ENCODE measurements around the gene CNKSR2.
"Not testable (repeated sequence)": the region's sequence is repeated elsewhere in the genome, so short reads cannot be mapped to it uniquely, and the experiment has no call there.

CNKSR2 gene

DNA sequence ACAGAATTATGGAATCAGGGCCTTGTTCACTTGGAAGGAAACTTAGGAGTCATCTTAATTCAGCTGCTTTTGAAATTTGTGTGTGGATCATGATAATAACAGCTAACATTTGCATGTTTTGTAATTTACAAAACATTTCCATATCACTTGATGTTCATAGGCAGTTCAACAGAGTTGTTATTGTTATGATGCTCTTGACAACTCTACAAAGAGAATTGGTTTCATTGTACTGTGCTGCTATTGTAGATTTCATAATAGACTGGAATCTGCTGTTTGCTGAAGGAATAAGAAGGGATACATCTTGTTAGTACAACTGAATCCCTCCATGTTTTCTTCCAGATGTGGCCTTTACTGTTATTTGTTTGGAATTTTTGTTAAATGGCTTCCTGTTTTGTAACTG is 83.5 kb downstream of the CNKSR2 start:
- DNase-seq = no peak

- no peak for DNase-seq
Observed at GRCh38 chrX:21469071-21469470, 94.9 kb downstream of the CNKSR2 start.

- no peak for DNase-seq
Observed at GRCh38 chrX:21476909-21477308, 102.7 kb downstream of the CNKSR2 start.

- peak; percentile 41 for DNase-seq
Observed at GRCh38 chrX:21479695-21480270, 105.6 kb downstream of the CNKSR2 start.

- no peak for DNase-seq
Observed at GRCh38 chrX:21481761-21482160, 107.5 kb downstream of the CNKSR2 start.

DNA sequence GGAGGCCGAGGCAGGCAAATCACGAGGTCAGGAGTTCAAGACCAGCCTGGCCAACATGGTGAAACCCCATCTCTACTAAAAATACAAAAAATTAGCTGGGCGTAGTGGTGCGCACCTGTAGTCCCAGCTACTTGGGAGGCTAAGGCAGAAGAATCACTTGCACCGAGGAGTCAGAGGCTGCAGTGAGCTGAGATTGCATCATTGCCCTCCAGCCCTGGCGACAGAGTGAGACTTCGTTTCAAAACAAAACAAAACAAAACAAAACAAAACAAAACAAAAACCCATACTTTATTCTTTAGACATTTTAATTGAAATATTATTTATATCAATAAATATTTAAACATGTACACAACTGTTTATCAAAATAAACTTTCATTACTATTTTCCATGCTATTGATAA is 109.8 kb downstream of the CNKSR2 start:
- not testable (repeated sequence) for DNase-seq

- DNase-seq = peak; percentile 74
Observed at GRCh38 chrX:21487832-21488231, 113.6 kb downstream of the CNKSR2 start.

GRCh38 chrX:21490341-21490740 is 116.1 kb downstream of the CNKSR2 start:
- DNase-seq = no peak

DNA sequence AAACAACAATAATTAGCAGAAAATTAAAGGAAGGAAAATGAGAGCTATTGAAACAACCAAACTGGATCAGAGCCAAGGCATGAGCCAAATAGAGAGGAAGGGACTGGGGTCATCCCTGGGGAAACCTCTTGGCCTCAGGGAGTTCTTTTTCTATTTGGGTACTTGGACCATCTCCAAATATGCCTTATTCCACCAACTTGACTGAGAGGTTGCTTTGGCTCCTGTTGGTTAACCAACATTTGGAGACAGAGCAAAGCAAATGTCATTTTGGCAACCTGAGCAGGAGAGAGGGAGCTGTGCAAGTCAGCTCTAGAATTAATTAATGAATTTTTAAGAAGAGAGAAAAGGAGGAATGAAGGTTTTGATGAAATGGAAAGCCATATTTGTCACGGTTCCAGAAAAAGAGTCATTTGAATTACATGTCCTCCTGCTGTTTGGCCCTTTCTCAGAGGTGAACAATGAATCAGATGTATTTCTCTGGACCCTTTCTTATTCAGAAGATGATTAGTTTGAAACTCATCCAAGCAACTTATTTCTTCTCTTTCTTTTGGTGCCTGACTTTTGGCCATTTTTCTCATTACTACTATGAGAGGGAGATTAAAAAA is 119.1 kb downstream of the CNKSR2 start:
- no peak for DNase-seq

DNA sequence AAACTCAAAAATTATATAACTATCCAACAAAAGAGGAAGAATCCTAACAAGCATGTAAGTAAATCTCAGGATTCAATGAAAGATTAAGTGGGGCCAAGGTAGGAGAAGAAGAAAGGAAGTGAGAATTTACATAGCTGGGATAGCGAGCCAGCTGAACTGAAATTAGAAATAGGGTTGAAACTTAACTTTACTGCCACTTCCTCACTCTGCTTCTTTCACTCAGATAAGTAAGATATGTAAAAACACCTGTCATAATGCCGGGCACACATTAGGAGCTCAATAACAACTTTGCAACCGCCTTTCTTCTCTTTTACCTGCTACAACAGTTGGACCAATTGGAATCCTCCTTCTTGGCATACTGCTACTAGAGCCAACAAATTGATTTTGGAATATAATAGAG is 129.4 kb downstream of the CNKSR2 start:
- no peak for DNase-seq

GRCh38 chrX:21509912-21510311 is 135.7 kb downstream of the CNKSR2 start:
- DNase-seq = peak; percentile 19

DNA sequence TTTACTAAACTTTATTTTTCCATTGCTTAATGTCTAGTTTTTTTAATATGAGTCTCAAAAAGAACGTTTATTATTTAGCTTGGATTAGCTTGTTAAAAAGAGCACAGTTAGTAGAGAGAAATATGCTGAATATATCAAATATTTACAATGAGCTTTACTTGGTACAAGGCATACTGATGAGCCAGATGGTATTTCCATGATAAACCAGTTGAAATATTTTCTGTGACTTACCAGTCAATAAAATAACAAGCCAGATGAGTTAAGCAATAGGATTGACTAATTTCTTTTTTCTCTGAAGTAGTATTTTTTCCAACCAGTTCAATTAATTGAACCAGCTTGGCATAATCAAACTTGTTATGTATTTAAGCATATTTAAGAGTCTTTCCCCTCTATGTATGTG is 149.8 kb downstream of the CNKSR2 start:
- no peak for DNase-seq

- no peak for DNase-seq
Observed at GRCh38 chrX:21528076-21528475, 153.9 kb downstream of the CNKSR2 start.

GRCh38 chrX:21529771-21530170 is 155.6 kb downstream of the CNKSR2 start:
- no peak for DNase-seq

DNA sequence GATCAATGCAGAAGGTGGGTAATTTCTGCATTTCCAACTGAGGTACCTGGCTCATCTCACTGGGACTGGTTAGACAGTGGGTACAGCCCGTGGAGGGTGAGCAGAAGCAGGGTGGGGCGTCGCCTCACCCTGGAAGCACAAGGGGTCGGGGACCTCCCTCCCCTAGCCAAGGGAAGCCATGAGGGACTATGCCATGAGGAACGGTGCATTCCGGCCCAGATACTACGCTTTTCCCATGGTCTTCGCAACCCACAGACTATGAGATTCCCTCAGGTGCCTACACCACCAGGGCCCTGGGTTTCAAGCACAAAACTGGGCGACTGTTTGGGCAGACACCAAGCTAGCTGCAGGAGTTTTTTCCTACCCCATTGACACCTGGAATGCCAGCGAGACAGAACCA is 170.4 kb downstream of the CNKSR2 start:
- not testable (repeated sequence) for DNase-seq

GRCh38 chrX:21559417-21559816 is 185.2 kb downstream of the CNKSR2 start:
- no peak for DNase-seq

GRCh38 chrX:21565025-21565424 is 190.8 kb downstream of the CNKSR2 start:
- DNase-seq = no peak

- no peak for DNase-seq
Observed at GRCh38 chrX:21574793-21575192, 200.6 kb downstream of the CNKSR2 start.

- no peak for DNase-seq
Observed at GRCh38 chrX:21581479-21581878, 207.3 kb downstream of the CNKSR2 start.

DNA sequence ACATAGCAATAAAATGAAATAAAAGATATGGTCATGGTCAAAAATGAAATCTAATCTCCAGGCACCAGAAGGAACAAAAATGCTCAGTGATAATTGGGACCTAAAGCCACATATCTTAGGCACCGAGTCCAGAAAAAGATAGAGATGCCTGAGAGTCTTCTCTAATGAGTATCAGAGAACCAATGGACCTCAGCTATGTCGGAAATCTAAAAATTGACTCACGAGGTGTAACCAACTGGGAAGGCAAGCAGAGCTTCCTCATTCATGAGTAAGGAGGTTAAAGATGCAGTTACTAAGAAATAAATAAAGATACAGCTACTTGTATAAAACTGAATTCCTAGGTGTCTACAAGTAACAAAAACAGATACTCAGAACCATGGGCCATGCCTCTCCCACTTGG is 211.8 kb downstream of the CNKSR2 start:
- DNase-seq = no peak

DNA sequence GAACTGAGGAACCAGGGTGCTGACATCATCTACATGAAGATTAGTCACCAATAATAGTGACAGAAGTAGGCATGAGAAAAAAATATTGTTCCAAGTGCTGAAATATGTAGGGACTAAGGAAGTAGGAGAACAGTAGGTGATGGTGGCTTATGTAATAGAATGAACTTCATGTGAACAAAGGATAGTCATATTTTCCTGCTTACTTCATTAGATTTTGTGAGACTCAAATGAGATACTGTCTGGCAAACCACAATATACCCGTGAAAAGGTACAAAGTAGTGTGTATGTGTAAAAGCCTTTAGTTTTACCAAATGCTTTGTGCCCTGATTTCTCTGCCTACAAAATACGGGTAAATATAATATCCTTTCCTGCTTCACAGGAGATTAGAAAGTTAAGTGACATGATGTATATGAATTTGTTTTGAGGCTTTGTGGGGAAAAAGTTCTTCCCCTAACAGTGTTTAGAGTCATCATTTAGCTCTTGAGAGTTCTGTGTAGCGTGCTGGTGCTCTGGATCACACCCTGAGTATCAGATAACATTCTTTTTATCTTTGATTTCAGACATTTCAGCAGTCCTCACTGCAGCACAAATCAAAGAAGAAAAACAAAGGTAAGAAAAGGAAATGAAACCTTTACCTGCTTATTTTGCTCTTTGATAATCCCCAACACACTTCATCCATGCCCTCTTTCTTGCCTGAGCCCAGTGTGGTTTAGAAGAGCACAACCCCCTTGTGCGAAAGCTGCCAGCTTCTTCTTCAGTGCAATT is 216.0 kb downstream of the CNKSR2 start:
- no peak for DNase-seq

DNA sequence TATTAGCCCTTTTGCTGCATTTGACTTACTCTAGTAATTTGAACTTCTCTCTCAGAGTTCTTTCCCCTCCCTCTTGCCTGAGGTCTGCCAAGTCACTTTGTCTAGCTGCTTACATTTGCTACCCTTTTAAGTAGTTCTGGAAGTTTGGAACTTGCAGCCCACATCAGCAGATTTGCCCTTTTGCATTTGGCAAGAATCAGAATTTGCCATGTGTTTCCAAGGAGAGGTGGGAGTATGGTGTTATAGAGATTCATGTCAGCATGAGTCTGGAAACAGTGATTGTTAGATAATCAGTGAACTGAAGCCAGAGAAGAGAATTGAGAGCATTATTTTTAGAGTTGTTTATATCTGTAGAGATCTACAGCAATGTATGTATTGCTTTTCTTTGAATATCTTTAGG is 231.8 kb downstream of the CNKSR2 start:
- no peak for DNase-seq

DNA sequence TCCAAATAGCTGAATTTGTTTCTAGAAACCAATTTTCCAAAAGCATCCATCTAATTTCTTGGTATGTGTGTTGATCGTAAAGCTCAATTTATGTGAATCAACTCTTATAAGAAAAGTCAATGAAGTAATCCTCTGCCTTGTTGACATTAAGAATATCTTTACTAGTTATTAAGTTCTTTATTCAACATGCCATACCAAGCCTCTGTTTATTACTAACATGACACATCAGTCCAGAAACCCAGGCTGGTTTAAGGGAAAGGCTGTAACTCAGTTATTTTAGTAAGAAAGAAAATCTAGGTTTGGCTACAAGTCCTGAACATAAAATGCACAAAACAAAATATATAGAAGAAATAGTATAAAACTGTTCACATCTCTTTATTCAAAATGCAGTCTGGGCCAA is 235.9 kb downstream of the CNKSR2 start:
- no peak for DNase-seq

GRCh38 chrX:21612154-21612553 is 237.9 kb downstream of the CNKSR2 start:
- DNase-seq = no peak

DNA sequence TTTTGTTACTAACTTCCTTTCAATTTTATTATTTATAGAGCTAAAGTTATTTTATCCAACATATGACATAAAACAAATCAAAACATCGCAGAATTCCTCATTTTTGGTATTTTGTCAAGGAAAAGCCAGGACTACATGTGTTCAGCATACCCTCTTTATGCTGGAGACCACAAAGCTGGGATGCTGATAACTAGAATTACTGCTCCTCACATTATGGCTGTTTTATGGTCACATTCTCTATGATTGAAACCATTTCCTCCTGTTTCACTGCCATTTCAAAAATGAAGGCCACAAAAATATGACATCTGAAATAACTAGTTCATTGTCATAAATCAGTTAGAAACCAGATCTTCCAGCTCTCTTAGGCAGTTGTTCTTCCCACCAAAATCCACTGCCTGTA is 242.2 kb downstream of the CNKSR2 start:
- no peak for DNase-seq
